Ishikawa (cell line): ENCODE results near the gene PPP1R1C.

Experiments used
- CEBPB ChIP-seq: IDR thresholded peaks from 2 replicates; pipeline ENCODE4 v1.6.1; 2012
- CREB1 ChIP-seq: IDR thresholded peaks from 2 replicates; pipeline ENCODE4 v1.6.1; 2012; ENCODE audit warnings: low read depth
- EGR1 ChIP-seq: IDR thresholded peaks from 2 replicates; pipeline ENCODE4 v1.6.1; 2012
- EP300 ChIP-seq: IDR thresholded peaks from 2 replicates; pipeline ENCODE4 v1.6.1; 2012; ENCODE audit warnings: borderline replicate concordance
- FOXM1 ChIP-seq: IDR thresholded peaks from 2 replicates; pipeline ENCODE4 v1.6.1; 2012; ENCODE audit warnings: low read depth, borderline replicate concordance
- MAX ChIP-seq: IDR thresholded peaks from 2 replicates; pipeline ENCODE4 v1.6.1; 2012
- NFIC ChIP-seq: IDR thresholded peaks from 2 replicates; pipeline ENCODE4 v1.6.1; 2012
- RAD21 ChIP-seq: IDR thresholded peaks from 2 replicates; pipeline ENCODE4 v1.6.1; 2012; ENCODE audit warnings: low read depth
- REST ChIP-seq: IDR thresholded peaks from 2 replicates; pipeline ENCODE4 v1.6.1; 2012; ENCODE audit warnings: low read depth, mild to moderate bottlenecking
- TAF1 ChIP-seq: IDR thresholded peaks from 2 replicates; pipeline ENCODE4 v1.6.1; 2012; ENCODE audit warnings: low read depth, mild to moderate bottlenecking
- TCF12 ChIP-seq: IDR thresholded peaks from 2 replicates; pipeline ENCODE4 v1.6.1; 2012; ENCODE audit warnings: low read depth
- TEAD4 ChIP-seq: IDR thresholded peaks from 2 replicates; pipeline ENCODE4 v1.6.1; 2012
- USF1 ChIP-seq: IDR thresholded peaks from 2 replicates; pipeline ENCODE4 v1.6.1; 2012
- YY1 ChIP-seq: IDR thresholded peaks from 2 replicates; pipeline ENCODE4 v1.6.1; 2012; ENCODE audit warnings: low read depth
- ZBTB7A ChIP-seq: IDR thresholded peaks from 2 replicates; pipeline ENCODE4 v1.6.1; 2012; ENCODE audit warnings: low read depth

Gene PPP1R1C

GRCh38 chr2:182144041-182144775 lies 158.6 kb downstream of the PPP1R1C start:
- TF ChIP-seq TEAD4 (peak; percentile 65), CEBPB (no peak), NFIC (0 out of 2 replicates have a peak, but pooled peaks have one; percentile 22), TCF12 (0 out of 2 replicates have a peak, but pooled peaks have one; percentile 15)

GRCh38 chr2:182144776-182145165 lies 159.1 kb downstream of the PPP1R1C start:
- TF ChIP-seq YY1: no peak

- TF ChIP-seq EP300 (no peak), RAD21 (no peak), ZBTB7A (no peak), REST (no peak), CREB1 (no peak), FOXM1 (no peak), TAF1 (no peak), NFIC (no peak), USF1 (no peak), MAX (no peak), TCF12 (no peak), TEAD4 (no peak), CEBPB (no peak), YY1 (no peak), EGR1 (no peak)
Measured at GRCh38 chr2:182148344-182148743, 162.7 kb downstream of the PPP1R1C start.

GRCh38 chr2:182163878-182164277 lies 178.2 kb downstream of the PPP1R1C start:
- no peak for TF ChIP-seq EP300
- TF ChIP-seq TCF12: no peak

- no peak for TF ChIP-seq ZBTB7A
- TF ChIP-seq EGR1: no peak
- no peak for TF ChIP-seq TEAD4
- no peak for TF ChIP-seq CEBPB
- no peak for TF ChIP-seq FOXM1
- no peak for TF ChIP-seq CREB1
- no peak for TF ChIP-seq YY1
- no peak for TF ChIP-seq USF1
- no peak for TF ChIP-seq EP300
- TF ChIP-seq NFIC: no peak
Measured at GRCh38 chr2:182164686-182165085, 179.0 kb downstream of the PPP1R1C start.

- TF ChIP-seq EGR1 (no peak), NFIC (no peak), TAF1 (no peak)
Measured at GRCh38 chr2:182165202-182165601, 179.5 kb downstream of the PPP1R1C start.

GRCh38 chr2:182166406-182166805 lies 180.8 kb downstream of the PPP1R1C start:
- no peak for TF ChIP-seq REST
- TF ChIP-seq CREB1: no peak

- TF ChIP-seq MAX (no peak), EGR1 (no peak), REST (no peak), EP300 (no peak), FOXM1 (no peak), ZBTB7A (no peak), CREB1 (no peak), USF1 (no peak), YY1 (no peak), TAF1 (no peak), TCF12 (no peak), TEAD4 (no peak), RAD21 (no peak), NFIC (no peak), CEBPB (no peak)
Measured at GRCh38 chr2:182166841-182167240, 181.2 kb downstream of the PPP1R1C start.
